Activated CD4-positive, CD25-positive, alpha-beta regulatory T cell treated with anti-CD3 and anti-CD28 coated beads, Interleukin-2, amount 50 U/mL, for 72 hours (primary cell): ENCODE results near the gene UFSP1.
"Not testable (repeated sequence)": the region's sequence is repeated elsewhere in the genome, so short reads cannot be mapped to it uniquely, and the experiment has no call there.

Experiments used
- DNase-seq: peaks from one replicate; pipeline ENCODE4 v3.0.0; 2021

The UFSP1 gene

DNA sequence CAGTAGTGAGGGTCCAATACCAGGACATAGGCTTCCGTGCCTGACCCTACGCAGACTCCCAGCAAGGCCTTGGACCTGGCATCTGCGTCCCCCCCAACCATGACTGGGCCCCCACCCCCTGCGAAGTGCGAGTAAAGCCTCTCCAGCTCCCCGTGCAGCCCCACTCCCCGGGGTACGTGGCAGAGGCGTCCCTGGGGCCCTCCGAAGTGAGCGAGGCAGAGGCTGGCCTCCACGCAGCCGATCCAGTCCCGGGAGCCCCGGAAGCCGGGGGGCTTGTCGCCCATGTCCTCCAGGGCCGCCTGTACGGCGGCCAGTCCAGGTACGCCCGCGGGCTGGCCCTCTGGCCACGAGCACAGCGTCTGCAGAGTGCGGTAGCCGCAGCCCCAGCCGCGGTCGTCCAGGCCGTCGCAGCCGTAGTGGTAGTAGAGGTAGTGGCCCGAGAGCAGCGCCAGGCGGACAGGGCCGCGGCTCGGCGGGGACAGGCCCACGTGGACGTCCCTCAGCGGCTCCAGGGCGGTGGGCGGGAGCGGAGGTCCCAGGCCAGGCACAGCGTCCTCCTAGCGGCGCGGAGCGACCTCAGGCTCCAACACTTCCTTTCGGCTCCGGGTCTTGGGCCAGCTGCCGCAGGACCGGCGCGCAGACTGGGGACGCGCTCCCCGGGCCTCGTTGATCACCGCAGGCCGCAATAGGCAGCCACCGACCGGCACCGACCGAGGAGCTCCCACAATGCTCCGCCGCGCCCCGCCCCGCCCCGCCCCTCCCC lies at the start of gene UFSP1:
UFSP1 (minus strand) TSS at position 728 of the 763 bp plus-strand sequence; CDS start at position 284, 444 bp downstream.
- DNase-seq = peak; percentile 40

DNA sequence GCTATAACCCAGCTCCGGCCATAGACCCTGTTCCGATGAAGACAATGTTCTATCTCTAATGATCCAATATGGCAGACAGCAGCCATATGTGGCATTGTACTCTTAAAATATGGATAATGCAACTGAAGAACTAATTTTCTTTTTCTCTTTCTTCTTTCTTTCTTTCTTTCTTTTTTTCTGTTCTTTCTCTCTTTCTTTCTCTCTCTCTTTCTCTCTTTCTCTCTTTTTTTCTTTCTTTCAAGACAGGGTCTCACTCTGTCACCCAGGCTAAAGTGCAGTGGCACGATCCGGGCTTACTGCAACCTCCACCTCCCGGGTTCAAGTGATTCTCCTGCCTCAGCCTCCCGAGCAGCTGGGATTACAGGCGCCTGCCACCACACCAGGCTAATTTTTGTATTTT lies 46.7 kb upstream of the UFSP1 start:
- not testable (repeated sequence) for DNase-seq

DNA sequence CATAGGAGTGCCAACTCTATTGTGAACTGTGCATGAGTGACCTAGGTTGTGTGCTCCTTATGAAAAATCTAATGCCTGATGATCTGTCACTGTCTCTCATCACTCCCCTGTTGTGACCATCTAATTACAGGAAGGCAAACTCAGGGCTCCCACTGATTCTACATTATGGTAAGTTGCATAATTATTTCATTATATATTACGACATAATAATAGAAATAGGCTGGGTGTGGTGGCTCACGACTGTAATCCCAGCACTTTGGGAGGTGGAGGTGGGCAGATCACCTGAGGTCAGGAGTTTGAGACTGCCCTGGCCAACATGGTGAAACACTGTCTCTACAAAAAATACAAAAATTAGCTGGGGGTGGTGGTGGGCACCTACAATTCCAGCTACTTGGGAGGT lies 45.9 kb upstream of the UFSP1 start:
- DNase-seq = not testable (repeated sequence)

- DNase-seq = no peak
Observed at GRCh38 chr7:100933734-100934133, 44.2 kb upstream of the UFSP1 start.

DNA sequence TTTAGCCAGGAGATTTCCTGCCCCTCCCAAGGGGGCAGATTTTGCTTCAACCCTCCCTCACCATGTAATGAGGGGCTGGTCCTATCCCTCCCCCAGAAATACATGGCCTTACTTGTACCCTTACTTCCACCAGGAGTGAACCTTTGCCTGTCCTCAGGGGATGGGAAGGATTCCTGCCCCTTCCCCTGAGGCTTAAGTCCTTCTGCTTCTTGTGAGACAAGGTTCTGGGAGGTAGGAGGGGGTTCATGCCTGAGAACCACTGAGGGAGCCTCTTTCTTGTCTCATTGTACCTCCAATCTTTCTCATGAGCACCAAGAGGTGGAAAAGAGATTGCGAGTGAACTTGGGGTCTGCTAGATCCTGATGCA lies 40.3 kb upstream of the UFSP1 start:
- DNase-seq = no peak

DNA sequence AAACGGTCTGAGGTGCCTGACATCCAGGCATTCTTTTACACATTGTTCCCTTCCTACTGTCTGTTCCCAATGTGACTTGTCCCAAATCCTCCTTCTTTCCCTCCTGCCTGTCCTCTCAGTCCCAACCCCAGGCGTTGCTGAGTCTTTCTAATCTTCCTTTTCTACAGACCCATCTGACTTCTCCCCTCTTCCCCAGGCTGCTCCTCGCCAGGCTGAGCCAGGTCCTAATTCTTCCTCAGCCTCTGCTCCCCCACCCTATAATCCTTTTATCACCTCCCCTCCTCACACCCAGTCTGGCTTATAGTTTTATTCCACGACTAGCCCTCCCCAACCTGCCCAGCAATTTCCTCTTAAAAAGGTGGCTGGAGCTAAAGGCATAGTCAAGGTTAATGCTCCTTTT lies 34.1 kb upstream of the UFSP1 start:
- not testable (repeated sequence) for DNase-seq

GRCh38 chr7:100921039-100921438 lies 31.5 kb upstream of the UFSP1 start:
- DNase-seq = no peak

DNA sequence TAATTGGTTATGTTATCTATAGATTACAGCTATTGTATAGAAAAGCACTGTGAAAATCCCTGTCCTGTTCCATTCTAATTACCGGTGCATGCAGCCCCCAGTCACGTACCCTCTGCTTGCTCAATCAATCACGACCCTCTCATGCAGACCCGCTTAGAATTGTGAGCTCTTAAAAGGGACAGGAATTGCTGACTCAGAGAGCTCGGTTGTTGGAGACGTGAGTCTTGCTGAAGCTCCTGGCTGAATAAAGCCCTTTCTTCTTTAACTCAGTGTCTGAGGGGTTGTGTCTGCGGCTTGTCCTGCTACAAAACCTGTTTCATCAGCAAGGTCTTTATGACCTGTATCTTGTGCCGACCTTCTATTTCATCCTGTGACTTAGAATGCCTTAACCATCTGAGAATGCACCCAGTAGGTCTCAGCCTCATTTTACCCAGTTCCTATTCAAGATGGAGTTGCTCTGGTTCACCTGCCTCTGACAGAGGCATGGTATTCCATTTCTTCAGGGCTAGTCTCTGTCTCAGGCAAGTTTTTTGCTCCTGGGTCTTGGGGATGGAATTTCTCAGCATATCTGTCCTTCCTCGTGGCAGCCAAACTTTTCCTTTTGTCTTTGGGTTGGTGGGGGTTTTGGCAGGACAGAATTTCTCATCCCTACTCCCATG lies 30.4 kb upstream of the UFSP1 start:
- DNase-seq = not testable (repeated sequence)

- DNase-seq = not testable (repeated sequence)
Observed at GRCh38 chr7:100919335-100919734, 29.8 kb upstream of the UFSP1 start.

DNA sequence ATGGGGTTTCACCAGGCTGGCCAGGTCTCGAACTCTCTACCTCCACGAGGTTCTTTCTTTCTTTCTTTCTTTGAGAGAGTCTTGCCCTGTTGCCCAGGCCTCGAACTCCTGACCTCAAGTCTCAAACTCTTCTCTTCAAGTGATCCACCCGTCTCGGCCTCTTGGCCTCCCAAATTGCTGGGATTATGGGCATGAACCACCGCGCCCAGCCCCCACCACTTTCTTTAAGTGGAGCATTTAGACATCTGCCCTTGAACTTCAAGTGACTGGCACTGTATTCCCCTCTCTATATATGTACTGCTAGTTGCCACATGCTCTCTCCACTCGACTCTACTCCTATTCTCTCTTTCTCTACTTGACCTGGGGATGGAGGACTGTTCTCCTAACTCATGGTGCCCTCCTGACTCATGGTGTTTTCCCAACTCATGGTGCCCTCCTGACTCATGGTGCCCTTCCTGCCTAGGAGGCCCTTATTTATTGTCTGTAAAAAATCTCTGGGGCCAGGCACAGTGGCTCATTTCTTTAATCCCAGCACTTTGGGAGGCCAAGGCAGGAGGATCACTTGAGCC lies 25.4 kb upstream of the UFSP1 start:
- DNase-seq = no peak

- DNase-seq = no peak
Observed at GRCh38 chr7:100914208-100914878, 24.8 kb upstream of the UFSP1 start.

GRCh38 chr7:100911484-100911883 lies 22.0 kb upstream of the UFSP1 start:
- no peak for DNase-seq

DNA sequence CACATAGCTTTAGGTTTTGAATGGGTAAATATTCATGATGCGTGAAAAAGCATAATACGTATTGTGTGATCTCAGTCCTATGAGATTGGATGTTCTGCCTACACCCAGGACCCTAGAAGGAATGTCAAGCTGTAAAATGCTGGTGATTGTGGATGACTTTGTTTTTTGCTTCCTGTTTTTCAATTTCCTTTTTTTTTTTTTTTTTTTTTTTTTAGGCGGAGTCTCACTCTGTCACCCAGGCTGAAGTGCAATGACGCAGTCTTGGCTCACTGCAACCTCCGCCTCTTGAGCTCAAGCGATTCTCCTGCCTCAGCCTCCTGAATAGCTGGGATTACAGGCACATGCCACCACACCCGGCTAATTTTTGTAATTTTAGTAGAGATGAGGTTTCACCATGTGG lies 20.9 kb upstream of the UFSP1 start:
- not testable (repeated sequence) for DNase-seq

- no peak for DNase-seq
Observed at GRCh38 chr7:100908512-100908911, 19.0 kb upstream of the UFSP1 start.

GRCh38 chr7:100902638-100903037 lies 13.1 kb upstream of the UFSP1 start:
- DNase-seq = no peak

- no peak for DNase-seq
Observed at GRCh38 chr7:100901921-100902332, 12.4 kb upstream of the UFSP1 start.

GRCh38 chr7:100900978-100901377 lies 11.5 kb upstream of the UFSP1 start:
- no peak for DNase-seq

DNA sequence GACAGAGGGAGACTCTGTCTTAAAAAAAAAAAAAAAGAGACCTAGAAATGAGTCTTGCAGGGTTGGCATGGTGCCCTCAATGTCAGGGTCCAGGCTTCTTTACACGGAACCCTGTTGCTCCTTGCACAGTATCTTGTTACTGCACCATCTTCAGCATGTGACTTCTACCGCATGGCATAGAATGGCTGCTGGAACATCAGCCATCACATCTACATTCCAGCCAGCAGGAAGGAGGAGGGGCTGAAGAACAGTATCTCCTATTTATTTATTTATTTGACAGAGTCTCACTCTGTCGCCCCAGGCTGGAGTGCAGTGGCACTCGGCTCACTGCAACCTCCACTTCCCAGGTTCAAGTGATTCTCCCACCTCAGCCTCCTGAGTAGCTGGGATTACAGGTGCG lies 9.9 kb upstream of the UFSP1 start:
- DNase-seq = no peak

- DNase-seq = no peak
Observed at GRCh38 chr7:100897772-100898454, 8.4 kb upstream of the UFSP1 start.

DNA sequence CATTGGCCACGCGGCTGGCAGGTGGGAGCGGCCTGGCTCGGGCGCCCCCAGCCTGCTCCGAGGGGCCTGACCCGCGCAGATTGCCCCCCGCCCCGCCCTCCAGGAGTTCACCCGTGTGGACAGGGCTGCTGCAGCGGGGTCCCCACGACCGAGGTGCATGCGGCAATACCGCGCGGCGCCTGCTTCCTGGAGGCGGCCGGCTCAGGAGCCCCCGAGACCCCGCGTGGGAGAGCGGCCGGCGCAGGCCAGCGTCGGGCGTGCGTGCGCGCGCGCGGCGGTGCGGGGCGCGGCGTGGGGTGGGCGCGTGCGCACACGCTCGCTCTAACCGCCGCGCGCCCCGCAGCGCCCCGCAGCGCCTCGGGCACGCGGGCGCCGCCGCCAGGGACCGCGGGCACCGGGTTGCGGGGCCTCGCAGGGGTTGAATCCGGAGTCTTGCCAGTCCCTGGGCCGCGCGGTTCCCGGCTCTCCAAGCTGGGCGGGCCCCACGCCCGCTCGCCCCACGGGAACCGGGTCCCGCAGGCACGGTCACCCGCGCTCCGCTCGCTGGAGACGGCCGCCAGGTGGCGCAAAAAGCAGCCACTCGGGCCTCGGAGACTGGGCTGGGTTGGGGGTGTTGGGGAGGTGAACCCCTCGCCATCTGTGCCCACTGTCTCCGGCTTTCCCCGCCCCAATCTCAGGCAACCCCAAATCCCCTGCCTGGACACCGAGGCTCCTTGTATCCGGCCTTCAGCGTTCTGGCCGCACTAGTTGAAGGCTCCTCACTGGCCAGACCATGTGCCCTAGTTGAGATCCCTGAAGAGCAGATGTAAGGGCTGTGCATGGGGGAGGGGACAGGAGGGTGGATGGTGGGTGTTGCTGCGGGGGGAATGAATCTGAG lies 7.5 kb upstream of the UFSP1 start:
- DNase-seq = peak; percentile 49

- peak; percentile 41 for DNase-seq
Observed at GRCh38 chr7:100895956-100896731, 6.6 kb upstream of the UFSP1 start.
